ENCODE measurements around the gene SRC.

SRC gene

DNA sequence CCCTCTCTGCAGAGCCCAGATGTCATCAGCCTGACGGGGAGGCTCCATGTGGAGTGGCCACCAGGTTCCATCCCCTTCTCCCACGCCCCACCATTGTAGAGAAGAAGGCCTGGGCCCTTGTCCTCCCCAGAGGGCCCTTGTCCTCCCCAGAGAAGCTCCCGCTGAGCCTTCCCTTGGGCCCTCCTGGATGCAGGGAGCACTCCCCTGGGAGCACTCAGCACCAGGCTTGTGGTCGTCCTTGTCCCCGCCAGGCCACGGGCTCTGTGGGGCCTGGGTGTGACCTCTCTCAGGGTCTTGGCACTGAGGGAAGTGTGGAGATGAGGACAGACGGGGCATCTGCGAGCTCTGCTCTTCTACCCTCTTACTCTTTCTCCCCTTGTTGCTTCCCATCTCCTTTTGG lies 91.7 kb downstream of the SRC start:
- DNase-seq = no peak

DNA sequence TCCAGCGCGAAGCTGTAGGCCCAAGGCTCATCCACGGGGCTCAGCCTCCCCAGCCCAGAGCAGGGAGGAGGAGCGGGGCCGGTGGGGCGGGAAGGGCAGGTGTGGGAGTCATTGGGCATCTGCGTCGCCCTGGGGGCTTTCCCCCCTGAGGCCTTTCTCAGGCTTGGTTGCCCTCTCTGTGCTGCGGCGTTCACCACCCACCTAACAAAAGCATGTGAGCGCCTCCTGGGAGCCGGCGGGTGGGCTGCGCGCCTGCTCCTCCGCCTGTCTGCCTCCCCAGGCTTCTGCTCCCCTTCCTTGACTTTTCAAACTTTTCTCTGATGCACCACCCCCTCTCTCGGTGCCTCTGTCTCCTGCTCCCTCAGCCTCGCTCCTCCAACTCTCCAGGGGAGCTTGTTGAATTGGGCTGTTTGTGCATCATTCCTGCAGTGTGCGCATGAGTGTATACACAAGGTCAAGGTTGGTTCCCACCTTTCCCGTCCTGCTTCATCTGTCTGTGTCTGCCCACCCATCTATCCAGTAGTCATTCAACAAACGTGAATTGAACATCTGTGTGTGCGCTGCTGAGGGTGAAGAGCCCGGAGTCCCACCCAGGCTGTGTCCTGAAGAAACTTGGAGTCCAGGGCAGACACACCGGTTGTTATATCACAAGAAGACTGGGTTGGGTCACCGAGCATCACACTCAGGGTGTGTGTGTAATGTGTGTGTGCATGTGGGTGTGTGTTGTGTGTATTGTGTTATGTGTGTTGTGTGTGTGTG lies 92.7 kb downstream of the SRC start:
- no peak for DNase-seq

GRCh38 chr20:37439223-37439933 lies 93.4 kb downstream of the SRC start:
- no peak for DNase-seq

DNA sequence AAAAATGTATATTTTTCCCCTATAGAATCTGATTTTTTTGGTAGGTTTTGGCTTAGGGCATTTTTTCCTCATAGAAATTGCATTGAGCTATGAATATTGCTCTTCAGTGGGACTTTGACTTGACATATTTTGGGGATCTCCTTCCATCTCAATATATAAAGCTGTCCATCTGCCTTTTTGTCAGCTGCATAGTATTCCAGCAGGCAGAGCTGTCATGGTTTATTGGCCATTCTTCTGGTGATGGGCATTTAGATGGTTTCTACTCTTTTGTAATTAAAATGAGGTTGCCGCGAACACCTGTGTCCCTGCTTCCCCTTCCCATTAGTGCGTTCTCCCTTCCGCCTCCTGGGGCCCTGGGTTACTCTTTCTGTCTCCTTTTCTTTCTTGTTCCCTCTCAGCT lies 95.1 kb downstream of the SRC start:
- no peak for DNase-seq

DNA sequence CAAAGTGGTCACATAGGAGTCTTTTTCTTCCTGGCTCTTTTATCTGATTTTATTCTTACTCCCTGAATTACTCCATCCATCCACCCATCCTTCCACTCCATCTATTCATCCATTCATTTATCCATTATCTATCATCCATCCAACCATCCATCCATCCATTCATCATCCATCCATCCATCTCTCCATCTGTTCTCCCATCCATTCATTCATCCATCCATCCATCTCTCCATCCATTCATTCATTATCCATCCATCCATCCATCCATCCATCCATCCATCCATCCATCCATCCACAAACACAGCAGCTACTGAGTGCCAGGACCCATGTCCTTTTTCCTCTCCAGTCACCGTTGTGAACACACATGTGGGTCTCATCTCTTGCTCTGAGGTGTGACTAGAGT lies 96.6 kb downstream of the SRC start:
- DNase-seq = no peak

DNA sequence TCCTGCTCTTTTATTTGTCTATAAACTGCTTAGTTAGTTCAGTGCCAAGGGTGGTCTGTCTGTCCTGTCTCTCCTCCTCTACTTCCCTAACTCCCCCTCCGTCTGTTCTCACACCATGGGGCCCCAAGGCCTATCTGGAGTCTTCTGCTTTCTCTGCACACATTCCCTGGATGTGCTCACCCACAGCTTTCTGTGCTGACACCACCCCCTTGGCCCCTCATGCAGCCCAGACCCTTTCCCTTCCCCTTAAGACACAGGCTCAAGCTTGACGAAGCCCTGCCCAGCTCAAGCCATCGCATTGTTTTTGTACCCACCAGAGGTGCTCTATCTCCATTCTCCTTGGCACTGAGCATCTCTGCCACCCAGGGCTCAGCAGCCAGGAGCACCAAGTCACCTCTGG lies 97.0 kb downstream of the SRC start:
- DNase-seq = no peak

GRCh38 chr20:37443596-37443995 lies 97.7 kb downstream of the SRC start:
- no peak for DNase-seq

- DNase-seq = no peak
These were observed 99.1 kb downstream of the SRC start for GRCh38 chr20:37445041-37445440.

DNA sequence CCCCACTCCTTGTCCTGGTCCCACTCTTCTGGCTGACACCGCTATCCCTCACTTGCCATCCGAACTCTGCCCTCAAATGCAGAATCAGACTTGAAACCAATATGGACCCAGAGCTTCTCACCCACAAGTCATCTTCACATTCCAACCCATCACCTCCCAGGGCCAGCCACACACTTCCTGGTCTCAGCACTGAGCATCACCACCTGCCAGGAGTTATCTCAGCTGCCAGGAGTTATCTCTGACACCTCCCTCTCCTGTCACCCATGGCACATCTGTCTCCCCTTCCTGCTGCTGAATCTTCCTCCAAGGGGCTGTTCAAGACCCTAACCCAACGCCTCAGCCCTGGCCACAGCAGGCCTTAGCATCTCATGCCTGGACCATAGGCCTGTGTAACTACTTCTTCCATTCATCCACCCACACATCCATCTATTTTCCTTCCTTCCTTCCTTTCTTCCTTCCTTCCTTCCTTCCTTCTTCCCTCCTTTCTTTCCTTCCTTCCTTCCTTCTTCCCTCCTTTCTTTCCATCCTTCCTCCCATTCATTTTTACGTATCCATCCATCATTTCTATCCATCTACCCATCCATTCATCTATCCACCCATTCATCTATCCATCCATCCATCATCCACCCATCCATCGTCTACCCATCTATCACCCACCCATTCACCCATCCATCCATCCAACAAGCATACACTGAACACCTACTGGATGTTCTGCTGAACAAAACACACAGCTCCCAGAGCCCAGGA lies 100.5 kb downstream of the SRC start:
- DNase-seq = no peak

DNA sequence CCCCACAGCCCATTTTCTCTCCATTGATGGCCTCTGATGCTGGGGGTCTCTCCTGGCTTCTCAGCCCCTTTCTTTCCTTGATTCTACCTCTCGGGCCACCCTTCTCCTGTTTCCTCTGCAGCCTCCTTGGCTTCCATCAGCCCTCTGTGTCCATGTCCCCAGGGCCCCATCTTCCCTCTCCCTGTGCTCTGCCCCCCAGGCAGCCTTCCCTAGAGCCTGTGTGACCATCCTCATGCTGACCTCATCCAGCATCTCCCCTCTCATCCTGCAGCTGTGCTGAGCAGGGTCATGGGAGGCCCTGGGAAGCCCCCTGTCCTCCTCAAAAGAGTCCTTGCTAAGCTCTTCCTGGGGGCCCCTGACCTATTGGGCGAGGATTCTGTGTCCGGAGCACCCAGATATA lies 101.7 kb downstream of the SRC start:
- DNase-seq = no peak

DNA sequence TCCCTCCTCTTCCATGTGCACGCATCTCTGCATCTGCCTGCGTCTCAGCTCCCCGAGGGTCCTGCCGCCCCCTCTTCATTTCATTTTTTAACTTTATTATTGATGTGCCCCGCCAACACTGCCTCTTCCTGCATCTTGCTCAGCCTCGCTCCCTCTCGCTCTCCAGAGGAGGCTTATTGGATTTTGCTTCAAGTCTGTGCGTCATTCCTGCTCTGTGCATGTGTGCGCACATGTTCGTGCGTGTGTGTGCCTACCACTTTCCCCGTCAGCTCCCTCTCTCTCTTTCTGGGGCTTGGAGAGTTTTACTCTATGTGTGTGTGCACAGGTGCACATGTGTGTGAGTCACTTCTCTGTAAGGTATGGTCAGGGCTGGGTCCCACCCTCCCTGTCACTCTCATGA lies 103.3 kb downstream of the SRC start:
- no peak for DNase-seq

GRCh38 chr20:37450344-37450743 lies 104.4 kb downstream of the SRC start:
- DNase-seq = no peak

DNA sequence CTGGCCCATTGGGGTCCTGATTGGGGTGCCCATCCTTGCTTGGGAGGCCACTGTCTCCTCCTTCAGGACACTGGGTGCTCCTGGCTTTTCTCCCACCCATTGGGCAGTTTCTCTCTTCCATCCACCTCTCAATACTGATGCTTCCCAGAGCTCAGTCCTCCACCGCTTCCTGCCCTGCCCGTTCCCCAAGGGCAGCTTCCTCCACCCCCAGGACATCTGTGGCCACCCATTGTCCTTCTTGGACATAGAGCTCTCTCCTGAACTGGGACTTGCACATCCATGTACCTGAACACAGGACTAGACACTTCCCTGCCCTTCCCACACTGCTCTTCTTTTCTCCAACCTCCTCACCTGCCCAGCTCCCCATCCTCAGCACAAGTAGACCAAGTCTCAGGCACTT lies 105.7 kb downstream of the SRC start:
- no peak for DNase-seq

- no peak for DNase-seq
These were observed 106.3 kb downstream of the SRC start for GRCh38 chr20:37452236-37452635.

- DNase-seq = no peak
These were observed 107.3 kb downstream of the SRC start for GRCh38 chr20:37453288-37453687.

- no peak for DNase-seq
These were observed 107.9 kb downstream of the SRC start for GRCh38 chr20:37453836-37454235.

- DNase-seq = no peak
These were observed 108.9 kb downstream of the SRC start for GRCh38 chr20:37454636-37455385.
